GM12865 (cell line): Measurements from ENCODE around the gene KAT7.
A peak's percentile ranks its signal among the peaks of the same experiment; 100 is the strongest.

ENCODE experiments used
- DNase-seq: peaks from one replicate; pipeline ENCODE4 v3.0.0; 2010; ENCODE audit warnings: low read depth
- H3K4me3 ChIP-seq: 2 replicates; pipeline ENCODE4 v1.5.1; 2011; ENCODE audit warnings: mild to moderate bottlenecking, low read depth, low read length, control low read depth
- TF ChIP-seq, protein P1 (sequence below): IDR thresholded peaks from 2 replicates; pipeline ENCODE4 v1.5.1; 2011; ENCODE audit warnings: low read length, control low read depth, low read depth, inconsistent platforms; ENCODE audit not compliant: insufficient read depth; ENCODE audit errors: missing control alignments

Gene KAT7

DNA sequence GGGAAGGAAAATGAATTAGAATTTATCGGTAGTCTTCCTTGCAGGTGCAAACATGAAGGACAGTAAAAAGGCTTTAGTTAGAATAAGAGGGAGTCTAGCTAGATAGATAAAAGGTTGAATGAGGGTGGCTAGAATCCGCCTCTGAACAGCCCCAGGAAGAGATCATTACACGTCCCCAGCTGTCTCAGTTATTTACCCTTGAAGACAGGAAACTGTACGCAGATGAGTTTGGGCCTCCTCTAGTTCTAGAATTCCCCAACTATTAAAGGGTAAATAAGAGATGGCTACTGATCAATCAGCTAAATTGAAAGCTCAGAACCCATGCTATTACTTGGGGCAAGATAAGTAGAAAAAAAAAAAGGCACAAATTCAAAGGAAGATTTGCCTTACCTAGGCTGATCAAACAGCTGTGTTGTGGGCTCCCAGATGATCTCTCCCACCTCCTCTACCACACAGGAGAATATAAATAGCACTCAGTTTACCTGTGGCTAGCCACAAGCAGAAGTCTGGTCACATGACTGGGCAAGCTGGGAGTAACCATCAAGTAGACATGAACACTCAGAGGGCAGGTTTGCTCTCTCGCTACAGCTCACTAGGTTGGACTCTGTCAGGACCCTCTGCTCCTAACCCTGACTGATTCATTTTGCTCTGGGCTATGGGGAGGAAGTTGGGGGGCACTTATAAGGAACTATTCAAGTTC lies 41.5 kb upstream of the KAT7 start:
- DNase-seq = peak; percentile 85
- peak overlapping the region; percentile 74 for H3K4me3 ChIP-seq
- TF ChIP-seq, protein P1, sequence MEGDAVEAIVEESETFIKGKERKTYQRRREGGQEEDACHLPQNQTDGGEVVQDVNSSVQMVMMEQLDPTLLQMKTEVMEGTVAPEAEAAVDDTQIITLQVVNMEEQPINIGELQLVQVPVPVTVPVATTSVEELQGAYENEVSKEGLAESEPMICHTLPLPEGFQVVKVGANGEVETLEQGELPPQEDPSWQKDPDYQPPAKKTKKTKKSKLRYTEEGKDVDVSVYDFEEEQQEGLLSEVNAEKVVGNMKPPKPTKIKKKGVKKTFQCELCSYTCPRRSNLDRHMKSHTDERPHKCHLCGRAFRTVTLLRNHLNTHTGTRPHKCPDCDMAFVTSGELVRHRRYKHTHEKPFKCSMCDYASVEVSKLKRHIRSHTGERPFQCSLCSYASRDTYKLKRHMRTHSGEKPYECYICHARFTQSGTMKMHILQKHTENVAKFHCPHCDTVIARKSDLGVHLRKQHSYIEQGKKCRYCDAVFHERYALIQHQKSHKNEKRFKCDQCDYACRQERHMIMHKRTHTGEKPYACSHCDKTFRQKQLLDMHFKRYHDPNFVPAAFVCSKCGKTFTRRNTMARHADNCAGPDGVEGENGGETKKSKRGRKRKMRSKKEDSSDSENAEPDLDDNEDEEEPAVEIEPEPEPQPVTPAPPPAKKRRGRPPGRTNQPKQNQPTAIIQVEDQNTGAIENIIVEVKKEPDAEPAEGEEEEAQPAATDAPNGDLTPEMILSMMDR = no peak

DNA sequence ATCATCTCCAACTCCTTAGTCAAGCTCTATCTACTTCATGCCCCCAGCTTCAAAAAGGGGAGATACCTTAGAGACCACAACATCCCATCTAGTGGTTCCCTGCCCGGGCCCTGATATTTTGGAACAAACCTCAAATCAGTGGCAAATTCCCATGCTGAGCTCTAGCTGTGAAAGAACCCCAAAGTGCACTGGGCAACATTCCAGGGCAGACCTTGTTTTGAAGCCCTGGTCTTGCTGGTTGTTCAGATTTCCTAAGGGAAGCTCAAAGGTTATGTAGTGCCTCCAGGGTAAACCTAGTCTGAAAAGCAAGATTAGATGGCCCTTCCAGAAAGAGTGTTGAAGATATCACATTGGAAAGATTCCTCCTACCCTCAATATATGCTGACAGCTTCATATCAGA lies 40.8 kb upstream of the KAT7 start:
- TF ChIP-seq, protein P1 = no peak
- peak overlapping the region; percentile 74 for H3K4me3 ChIP-seq
- no peak for DNase-seq

DNA sequence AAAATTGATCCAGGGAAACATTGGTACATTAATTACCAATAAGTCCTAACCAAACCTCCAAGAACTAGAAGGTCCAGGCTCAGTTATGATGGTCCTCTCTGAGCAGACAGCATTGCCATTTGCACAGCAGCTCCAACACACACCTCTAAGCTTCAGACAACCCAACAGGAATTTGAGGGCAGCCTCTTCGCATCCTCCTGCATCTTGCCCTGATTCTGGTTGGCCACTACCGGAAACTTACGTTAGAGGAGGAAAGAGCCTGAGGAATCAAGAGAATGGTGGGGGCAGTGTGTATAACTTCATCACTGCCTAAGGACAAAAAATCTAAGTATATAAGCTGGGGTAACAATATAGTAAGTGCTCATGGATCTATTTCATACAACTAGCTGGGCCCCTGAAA lies 40.3 kb upstream of the KAT7 start:
- H3K4me3 ChIP-seq = no peak overlapping the region
- TF ChIP-seq, protein P1 = no peak
- no peak for DNase-seq

DNA sequence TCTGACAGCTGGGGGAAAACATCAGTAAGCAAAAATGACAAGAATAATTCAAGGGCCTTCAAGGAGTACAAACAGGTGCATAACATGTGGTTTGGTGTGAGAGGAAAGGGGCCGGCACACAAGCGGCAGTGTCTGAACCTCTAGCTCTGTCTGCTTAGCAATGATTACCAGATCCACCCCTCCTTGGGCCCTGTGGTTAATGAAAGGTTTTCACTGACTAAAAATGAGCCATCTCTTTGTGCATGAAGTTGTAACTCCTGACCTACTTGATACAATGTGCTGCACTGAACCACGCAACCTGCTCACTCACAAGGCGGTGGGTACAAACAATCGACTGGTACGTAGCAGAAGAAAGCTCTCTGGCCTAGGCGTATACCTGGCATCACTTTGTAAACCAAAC lies 39.7 kb upstream of the KAT7 start:
- TF ChIP-seq, protein P1 = no peak
- DNase-seq = peak; percentile 93
- H3K4me3 ChIP-seq = no peak overlapping the region

DNA sequence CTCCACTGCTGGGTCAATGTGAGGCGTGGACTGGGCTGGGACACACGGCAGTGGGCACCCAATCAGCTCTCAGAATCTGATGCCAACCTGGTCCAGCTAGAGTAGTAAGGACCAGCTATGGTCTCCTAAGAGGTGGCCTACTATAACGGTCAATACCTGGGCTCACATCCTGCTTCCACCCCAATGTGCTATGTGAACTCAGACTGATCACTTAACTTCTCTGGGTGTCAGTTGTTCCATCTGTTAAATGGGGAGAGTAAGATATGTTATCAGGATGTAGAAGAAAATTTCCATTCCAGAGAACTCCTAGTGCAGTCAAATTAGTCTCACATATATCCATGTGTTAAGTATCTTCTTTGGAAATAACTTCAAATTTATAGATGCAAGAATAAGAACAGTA lies 38.8 kb upstream of the KAT7 start:
- TF ChIP-seq, protein P1 = no peak
- no peak for DNase-seq
- H3K4me3 ChIP-seq = no peak overlapping the region

DNA sequence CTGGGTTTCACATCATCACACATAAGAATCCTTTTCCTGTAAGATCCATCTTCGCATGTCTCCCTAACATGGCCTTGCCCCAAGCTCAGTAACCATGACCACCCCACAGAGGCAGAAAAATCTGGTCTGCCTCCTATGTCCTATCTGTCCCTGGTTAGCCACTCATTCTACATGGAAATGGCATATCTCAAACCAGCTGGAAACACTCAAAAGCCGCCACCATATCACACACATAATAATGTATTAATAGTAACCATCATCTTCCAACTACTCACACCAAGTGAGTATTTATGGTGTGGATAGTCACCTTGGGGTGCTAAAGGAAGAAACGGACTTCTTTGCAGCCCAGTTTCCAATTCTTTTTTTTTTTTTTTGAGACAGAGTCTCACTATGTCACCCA lies 36.0 kb upstream of the KAT7 start:
- TF ChIP-seq, protein P1 = no peak
- DNase-seq = no peak
- H3K4me3 ChIP-seq = no peak overlapping the region

DNA sequence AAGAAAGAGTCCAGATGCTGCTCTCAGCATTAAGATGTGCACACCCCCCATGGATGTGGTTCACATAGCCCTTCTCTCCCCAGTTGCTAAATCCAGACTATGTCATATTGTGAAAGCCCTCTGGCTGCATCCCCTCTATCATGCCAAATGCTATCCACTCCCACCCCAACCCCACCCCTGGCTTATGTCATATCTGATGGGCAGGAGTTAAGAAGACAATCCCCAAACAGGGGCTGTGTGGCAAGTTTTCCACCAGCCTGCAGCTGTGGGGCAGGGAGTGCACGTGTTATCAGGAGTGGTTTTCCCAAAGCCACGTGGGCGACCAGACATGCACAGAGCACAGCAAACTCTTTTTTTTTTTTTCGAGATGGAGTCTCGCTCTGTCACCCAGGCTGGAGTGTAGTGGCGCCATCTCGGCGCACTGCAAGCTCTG lies 34.5 kb upstream of the KAT7 start:
- TF ChIP-seq, protein P1 = no peak
- no peak overlapping the region for H3K4me3 ChIP-seq
- DNase-seq = no peak
